HG02885 (cell line): Measurements from ENCODE around the gene SIRPD.

ENCODE experiments used
- ATAC-seq: cut with Tn5 transposase; IDR thresholded peaks from one replicate; pipeline ENCODE4 v1.9.1; 2021; ENCODE audit warnings: mild to moderate bottlenecking; ENCODE audit not compliant: unreplicated experiment, poor library complexity

Gene SIRPD

DNA sequence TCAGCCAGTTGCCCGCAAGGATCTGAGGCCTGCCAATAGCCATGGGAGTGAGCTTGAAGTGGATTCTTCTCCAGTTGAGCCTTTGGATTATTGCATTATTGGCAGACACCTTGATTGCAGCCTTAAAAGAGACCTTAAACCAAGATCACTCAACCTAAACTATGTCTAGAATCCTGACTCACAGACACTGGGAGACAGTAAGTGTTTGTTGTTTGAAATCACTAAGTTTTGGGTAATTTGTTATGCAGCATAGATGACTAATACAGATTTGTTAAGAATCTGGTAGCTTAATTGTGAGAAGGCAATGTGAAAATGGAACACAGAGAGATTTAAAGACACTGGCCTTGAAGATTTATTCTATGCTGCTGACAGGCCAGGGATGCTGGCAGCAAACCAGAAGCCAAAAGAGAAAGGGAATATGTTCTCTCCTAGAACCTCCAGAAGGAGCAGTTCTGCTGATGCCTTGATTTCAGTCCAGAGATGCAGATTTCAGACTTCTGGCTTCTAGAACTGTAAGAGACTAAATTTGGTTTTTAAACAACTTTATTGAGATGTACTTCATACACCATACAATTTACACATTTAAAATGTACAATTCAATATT is 17.6 kb downstream of the SIRPD start:
- ATAC-seq, result no peak

DNA sequence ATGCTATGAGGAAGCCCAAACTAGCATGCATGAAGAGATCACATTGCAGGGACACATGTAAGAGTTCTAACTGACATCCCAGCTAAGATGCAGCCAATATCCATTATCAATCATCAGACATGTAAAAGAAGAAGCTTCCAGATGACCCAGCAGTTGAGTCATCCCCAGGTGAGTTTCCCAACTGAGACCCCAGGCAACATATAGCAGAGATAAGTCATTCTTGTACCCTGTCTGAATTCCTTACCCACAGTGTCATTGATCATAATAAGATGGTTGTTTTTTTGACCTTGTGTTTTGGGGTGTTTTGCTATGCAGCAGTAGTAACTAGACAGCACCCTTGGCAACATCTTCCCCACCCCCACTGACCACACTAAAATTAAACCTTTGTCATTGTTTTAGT is 18.9 kb downstream of the SIRPD start:
- no peak for ATAC-seq

DNA sequence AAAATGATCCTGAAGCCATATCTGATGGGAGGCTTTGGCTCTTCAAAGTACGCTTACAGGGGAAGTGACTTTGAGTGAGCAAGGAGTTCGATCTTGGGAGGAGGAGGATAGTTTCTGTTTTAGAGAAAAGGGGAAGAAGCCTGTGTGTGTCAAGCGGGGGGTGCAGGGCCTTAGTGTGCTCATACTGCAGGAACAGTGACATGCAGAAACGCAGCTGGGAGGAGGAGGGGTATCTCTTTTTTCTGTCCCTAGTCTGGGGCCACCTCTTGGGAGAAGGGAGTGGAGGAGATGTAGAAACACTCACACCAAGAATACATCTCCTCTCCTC is 19.8 kb downstream of the SIRPD start:
- no peak for ATAC-seq

DNA sequence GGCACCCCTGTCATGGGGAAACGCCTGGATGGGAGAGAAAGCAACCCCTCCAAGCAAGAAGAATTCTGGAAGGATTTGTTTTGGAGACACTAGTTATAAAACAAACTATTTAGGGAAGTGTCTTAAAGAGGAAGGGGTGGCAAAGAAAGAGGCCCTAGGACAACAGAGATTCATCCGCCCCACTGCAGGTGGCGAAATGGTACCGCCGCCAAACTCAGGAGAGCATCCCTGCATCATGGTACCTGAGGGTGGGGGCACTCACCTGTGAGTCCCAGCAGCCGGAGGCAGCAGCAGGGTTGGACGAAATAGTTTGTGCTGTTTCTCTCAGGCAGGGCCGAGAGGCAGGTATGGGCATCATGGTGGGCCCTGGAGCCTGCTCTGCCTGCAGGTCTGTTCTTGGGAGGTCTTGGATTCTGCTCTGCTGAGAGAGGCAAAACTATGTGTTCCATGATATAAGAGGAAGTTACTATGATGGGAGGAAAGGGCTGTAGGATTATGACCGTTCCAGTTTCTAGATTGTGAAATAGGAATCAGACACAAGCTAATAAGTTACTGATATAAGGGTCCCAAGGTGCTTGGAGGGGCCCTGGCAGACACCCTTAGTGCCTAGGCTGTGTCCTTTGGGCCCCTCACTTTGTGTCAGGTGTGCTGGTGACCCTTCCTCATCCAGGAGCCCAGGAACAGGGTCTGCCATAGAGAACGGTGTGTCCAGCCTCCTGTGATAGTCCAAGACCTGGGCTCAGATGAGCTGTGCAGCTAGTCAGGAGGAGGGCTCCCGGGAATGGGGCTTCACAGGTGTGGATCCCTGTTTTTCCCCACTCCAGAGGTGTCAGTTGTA is 20.4 kb downstream of the SIRPD start:
- ATAC-seq, result no peak

DNA sequence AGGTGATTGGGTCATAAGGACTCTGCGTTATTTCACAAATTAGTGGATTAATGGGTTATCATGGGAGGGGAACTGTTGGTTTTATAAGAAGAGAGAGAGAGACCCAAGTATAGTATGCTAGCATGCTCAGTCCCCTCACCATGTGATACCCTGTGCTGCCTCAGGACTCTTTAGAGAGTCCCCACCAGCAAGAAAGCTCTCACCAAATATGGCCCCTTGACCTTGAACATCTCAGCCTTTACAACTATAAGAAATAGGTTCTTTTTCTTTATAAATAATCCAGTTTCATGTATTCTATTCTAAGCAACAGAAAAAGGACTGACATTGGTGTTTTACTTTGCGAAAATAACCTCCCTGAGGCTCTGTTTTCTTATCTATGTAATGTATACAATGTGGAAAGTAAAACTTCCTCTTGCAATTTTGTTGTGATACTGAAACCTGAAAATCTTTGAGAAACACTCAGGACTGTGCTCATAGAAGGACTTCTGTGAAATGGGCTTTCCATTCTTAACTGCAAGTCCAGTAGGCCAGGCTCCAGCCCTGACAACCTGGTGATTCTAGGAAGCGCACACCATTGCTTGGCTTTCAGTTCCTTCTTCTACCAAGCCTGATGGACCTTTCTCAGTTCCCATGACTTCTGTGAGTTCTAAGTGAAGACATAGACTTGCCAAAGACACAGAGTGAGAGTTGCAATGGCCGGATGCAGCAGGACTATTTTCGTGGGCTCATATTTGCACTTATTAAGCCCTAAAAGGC is 21.9 kb downstream of the SIRPD start:
- ATAC-seq, result peak; percentile 87

DNA sequence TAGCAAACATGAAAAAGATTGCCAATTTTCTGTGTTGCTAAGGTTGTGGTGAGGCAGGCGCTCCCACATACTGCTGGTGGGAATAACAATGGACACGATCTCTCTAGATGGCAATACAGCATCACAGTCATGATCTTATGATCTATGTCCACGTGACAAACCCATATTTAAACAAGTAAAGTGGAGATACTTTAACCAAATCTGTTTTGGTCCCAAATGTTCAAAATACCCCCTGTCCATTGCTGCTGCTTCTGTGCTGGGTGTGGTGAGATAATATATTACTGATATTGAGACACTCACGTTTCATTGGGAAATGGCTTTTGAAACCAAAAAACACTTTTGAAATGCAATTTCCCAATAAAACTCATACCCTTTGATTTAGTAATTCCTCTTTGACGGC is 23.0 kb downstream of the SIRPD start:
- ATAC-seq, result no peak

DNA sequence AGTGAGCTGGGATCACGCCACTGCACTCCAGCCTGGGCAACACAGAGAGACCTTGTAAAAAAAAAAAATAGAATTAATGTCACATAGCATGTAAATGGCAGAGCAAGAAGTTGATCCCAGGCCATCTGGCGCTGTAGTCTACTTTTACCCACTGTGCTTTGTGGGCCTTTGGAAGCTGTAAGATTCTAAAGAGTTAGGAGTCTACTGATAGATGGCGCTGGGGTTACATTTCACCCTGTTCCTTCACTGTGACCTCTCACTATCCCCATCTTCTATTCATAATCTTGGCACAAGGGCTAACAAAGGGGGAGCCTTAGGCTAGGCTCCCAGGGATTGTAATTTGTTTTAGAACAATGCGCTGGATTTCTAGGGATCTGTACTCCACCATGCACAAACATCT is 24.4 kb downstream of the SIRPD start:
- ATAC-seq, result no peak

DNA sequence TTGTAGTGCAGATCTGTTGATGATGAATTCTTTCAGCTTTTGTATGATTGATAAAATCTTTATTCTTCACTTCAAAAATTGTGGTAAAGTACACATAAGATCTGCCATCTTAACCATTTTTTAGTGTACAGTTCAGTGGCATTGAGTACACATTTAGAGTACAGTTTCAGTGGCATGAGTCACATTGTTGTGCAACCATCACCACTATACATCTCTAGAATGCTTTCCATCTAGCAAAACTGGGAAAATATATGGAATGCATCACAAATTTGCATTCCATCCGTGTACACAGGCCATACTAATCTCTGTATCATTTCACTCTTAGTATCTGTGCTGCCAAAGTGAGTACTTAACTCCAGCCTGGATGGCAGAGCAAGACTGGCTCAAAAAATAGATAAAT is 28.7 kb downstream of the SIRPD start:
- no peak for ATAC-seq

DNA sequence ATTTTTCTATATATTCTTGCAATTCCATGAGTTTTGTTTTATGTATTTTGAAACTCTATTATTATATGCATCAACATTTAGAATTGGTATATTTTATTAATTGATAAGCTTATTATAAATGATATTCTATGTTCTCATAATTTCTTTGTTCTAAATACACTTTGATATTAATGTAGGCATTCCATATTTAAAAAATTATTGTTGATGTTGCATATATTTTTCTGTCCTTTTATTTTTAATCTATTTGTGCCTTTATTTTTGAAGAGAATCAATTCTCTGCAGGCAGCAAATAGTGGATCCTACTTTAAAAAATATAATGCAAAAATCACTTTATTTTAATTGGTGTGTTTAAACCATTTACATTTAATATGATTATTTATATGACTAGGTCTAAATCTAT is 29.6 kb downstream of the SIRPD start:
- ATAC-seq, result no peak

DNA sequence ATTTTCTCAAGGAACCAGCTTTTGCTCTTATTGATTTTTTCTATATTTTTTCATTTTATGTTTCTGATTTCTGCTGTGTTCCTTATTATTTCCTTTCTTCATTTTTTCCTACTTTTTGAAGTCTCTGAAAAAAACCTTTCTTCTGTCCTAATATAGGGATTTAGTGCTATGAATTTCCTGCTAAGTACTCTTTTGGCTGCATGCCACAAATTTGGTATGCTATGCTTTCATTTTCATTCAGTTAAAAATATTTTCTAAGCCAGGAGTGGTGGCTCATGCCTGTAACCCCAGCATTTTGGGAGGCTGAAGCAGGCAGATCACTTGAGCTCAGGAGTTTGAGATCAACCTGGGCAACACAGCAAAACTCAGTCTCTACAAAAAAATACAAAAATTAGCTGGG is 30.6 kb downstream of the SIRPD start:
- ATAC-seq, result no peak

DNA sequence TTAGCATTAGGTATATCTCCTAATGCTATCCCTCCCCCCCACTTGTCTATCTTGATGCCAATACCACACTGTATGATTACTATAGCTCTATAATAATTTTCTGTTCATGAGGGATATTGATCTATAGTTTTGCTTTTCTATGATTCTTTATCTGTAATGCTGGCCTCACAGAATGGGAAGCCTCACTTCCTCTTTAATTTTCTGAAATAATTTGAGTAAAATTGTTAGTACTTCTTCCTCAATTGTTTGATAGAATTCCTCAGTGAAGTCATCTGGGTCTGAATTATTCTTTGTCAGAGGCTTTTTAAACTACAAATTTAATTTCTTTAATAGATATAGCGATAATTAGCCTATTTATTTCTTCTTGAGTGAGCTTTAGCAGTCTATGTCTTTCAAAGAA is 31.2 kb downstream of the SIRPD start:
- ATAC-seq, result no peak

DNA sequence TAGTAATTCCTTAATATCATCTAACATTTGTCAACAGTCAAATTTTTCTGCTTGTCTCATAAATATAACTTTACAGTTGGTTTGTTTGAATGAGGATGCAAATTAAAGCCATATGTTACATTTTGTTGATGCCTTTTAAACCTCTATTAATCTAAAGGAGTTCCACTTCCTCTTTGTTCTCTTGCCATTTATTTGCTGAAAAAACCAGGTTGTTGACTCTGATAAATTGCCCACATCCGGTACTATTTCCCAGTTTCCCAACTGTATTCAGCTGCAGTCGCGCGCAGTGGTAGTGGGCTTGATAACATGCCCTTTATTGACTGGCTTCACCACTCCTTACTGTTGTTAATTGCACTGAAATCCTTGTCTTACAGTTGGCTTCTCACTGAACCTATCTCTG is 33.5 kb downstream of the SIRPD start:
- ATAC-seq, result no peak

DNA sequence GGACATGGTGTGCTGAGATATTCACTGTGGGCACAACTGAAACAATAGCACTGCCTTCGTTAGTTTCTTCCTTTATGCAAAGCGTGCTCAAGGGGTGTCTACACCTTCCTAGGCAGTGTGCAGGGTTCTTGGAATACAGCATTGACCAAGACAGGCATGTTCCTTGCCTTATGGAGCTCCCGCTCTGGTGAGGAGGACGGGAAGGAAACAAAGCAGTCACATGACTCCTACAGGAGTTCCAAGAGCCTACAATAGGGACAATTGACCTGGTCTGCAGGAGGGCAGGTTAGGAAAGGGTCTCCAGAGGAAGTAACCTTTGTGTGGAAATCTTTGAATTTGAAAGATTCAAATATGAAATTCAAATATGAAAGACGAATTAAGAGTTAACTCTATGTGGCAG is 40.5 kb downstream of the SIRPD start:
- no peak for ATAC-seq

DNA sequence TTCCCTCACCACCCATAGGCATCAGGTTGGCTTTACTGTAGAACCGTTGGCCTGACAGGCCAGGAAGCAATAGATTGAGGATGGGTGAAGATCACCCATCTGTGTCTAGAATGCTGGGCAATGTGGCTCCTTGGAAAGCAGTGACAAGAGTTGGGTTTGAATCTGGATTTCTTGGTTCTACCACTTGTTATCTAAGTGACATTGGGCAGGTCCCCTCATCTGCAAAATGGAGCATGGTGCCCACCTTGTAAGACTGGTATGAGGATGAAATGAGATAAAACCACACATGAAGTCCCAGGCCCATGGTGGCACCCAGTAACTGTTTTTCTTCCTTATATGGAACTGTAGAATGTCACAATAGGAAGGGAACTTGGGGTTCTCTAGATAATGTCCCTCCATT is 43.7 kb downstream of the SIRPD start:
- no peak for ATAC-seq

DNA sequence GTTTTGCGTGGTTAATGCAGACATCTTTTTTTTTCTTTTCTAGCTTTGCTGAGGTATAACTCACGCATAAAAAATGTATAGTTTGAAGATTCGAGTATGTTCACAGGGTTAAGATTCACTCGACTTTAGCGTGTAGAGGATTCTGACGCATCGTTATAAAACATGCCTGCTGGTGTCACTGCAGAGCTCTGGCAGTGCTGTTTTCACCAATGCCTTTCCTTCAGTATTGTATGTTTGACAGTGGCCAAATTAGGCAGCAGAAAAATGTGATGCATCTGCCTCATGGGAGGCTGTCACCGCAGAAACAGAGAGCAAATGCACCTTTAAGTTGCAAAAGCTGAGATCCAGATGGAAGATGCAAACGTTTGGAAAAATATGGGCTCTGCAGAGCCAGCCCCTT is 48.3 kb downstream of the SIRPD start:
- ATAC-seq, result no peak

DNA sequence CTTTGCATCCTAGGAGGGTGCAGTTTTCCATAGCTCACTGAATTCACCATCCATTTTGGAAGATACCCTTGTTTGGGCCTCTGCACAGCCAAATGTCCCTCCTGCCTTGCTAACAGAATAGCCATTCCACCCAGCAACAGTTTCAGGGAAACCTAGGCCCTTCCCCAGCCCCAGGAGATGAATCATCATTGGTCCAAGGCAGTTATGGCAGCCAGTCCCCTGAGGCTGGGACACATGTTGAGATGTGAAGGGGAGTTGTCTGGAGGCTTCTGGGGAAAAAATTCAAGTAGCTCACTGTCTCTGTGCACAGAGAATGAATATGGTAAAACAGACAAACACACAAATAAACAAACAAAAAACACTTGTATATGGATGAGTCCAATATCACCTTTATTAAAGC is 48.9 kb downstream of the SIRPD start:
- no peak for ATAC-seq

DNA sequence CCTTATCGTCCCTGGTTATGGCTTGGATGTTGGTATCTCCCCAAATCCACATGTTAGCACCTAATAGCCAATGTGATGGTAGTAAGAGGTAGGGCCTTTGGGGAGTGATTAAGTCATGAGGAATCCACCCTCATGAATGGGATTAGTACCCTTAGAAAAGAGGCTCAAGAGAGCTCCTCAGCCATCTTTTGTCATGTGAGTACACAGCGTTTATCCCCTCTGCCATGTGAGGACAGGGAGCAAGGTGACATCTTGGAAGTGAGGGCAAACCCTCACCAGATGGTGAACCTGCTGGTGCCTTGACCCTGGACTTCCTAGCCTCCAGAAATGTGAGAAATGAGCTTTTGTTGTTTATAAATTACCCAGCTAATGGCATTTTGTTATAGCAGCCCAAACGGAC is 50.2 kb downstream of the SIRPD start:
- no peak for ATAC-seq

DNA sequence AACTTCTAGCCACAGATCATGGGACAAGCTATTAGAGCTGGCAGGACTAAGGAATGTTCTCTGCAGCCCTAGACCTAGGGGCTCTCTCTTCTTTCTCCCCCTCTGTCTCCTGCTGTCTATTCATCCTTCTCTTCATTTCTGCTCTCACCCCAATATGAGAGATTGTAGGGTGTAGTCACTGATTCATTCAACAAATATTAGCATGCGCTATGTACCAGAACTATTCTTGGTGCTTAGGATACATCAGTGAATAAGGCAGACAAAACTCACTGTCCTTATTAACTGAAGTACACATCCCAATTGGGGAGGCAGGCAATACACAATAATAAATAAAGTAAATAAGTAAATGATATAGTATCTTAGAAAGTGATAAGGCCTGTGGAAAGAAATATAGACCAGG is 51.6 kb downstream of the SIRPD start:
- ATAC-seq, result no peak

DNA sequence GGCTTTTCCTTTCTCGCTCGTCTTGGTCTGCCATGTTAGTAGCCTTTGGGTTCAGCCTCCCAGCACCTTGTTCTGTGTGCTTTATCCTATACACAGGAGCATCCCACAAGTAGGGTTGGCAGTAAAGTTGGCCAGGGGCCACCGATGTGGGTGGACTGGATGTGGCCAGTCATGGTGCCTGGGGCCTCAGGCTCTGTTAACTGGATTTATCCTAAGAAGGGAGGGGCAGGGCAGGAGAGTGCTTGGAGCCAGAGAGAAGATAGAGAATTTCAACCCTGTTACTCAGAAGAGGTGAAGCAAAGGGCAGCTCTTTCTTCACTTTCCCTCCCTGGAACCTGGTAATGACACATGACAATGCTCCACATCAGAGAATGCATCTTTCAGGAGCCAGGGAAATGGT is 52.1 kb downstream of the SIRPD start:
- no peak for ATAC-seq

DNA sequence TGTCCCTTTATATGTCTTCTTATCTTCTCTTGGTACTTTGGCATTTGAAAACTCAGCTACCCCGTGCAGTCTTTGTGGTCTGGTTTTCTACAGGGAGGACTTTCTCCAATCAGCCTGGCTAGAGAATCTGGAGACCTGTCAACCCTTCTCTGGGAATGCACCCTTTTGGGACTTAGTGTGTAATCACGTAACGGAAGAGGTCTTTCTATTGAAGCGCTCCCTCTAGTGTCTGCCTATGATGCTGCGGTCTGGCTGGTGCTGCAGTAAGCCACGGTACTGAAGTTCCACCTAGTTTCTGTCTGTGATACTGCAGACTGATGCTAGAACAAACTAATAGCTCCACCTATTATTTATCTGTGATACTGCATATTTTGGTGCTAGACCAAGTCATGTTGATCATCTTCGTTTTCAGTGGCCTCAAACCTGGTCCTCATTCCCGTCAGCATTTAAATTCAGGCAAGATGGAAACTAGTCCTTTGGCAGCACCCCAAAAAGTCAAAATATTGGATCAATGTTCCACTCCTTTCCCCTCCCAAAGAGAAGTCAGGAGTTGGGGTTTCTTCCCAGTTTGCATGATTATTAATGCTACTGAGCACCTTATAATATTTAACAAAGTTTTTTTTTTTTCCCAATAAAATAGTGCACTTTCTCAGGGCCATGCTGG is 53.8 kb downstream of the SIRPD start:
- ATAC-seq, result peak; percentile 95

DNA sequence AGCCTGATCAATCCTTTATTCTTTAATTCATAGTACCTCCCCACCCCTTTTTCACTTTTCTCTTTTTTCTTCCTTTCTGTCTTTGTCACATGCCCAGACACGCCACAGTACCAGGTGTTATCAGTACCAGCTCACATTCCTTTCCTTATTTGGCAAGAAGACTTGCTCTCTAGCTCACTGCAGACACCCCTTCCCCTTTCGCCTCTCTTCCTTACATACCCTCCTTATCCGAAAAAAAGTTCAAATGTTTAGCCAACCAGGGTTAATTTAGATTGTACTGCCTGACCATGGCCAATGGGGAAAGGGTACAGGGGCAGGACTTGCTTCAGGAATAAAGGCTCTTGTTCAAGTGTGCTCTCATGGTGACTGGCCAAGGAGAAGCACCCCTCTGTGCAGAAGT is 57.0 kb downstream of the SIRPD start:
- ATAC-seq, result no peak
